ENCODE measurements around the gene PRG3. TPM values are rescaled to one million over a fixed set of nuclear protein-coding genes. Genes with fewer than 3 reads are reported as not detected.
A peak's percentile ranks its signal among the peaks of the same experiment; 100 is the strongest.

Gene PRG3
- total and polyA plus RNA-seq, 9 of the 15 experiments (the other 6 are each of a cell fraction or from before 2014, with no cell fraction given): 0.18 to 0.55 (median 0.38) TPM; not detected in 6

- TF ChIP-seq BRD9 (IDR thresholded peaks at IDR 0.05; ENCODE audit: low read depth, partially characterized antibody) (no peak), ZNF57 (CRISPR knock-in tag; IDR thresholded peaks at IDR 0.05) (no peak), BRCA1 (IDR thresholded peaks at IDR 0.05) (no peak), BRCA1 (CRISPR knock-in tag; IDR thresholded peaks at IDR 0.05) (no peak), JUNB (CRISPR knock-in tag; conservative IDR thresholded peaks at IDR 0.05) (peak; percentile 66), RAD51 (IDR thresholded peaks at IDR 0.05; ENCODE audit: borderline replicate concordance, low read depth) (peak; percentile 73), ATF6 (CRISPR knock-in tag; IDR thresholded peaks at IDR 0.05) (no peak; the same call in 1 of the 2 replicates), CHD7 (IDR thresholded peaks at IDR 0.05; ENCODE audit: low read depth, low read length) (no peak), RBM14 (IDR thresholded peaks at IDR 0.05; ENCODE audit: borderline replicate concordance, insufficient read depth, low read depth, low read length) (no peak), CCAR2 (IDR thresholded peaks at IDR 0.05; ENCODE audit: low read depth, low read length) (0 out of 2 replicates have a peak, but pooled peaks have one; percentile 37), POLR3A (IDR thresholded peaks at IDR 0.05; ENCODE audit: borderline replicate concordance, extremely low read depth, insufficient read depth, insufficient read length) (no peak), CBX2 (IDR thresholded peaks at IDR 0.05; ENCODE audit: insufficient read depth, low read length, poor library complexity, severe bottlenecking) (no peak), ERF (CRISPR knock-in tag; IDR thresholded peaks at IDR 0.05) (0 out of 2 replicates have a peak, but pooled peaks have one; percentile 38), STAT5B (CRISPR knock-in tag; IDR thresholded peaks at IDR 0.05) (no peak)
Observed at GRCh38 chr11:57424792-57425564, 44.0 kb upstream of the PRG3 start (continued).

All from K562 (cell line).